Right lobe of liver (tissue), 4 donors: ENCODE measurements around the gene CERCAM.

Experiments used
- CTCF ChIP-seq, 4 donors: fragments of 200-600 bp in 3 of 4; fragments of 450-650 bp in 1 of 4; IDR thresholded peaks; one replicate each; pipeline versions ENCODE4 v1.5.1 to v1.8.0; 2016 to 2022; ENCODE audit warnings: antibody characterized with exemption in 4 of 4, mild to moderate bottlenecking in 2 of 4
- POLR2A ChIP-seq: fragments of 450-650 bp; IDR thresholded peaks from one replicate; pipeline ENCODE4 v1.6.1; 2017; ENCODE audit warnings: antibody characterized with exemption, mild to moderate bottlenecking
- donor health status: DM: no; HTN: no; CAD: no.
- donor health status: DM: no; HTN: no; CAD: no.
- donor health status: DM: no; HTN: yes; CAD: no.

GRCh38 chr9:128456613-128457061 lies 36.0 kb downstream of the CERCAM start:
- TF ChIP-seq CTCF (IDR thresholded peaks at IDR 0.05) (no peak), POLR2A (no peak)
